NCI-H2029 (cell line): ENCODE data around the gene STARD3.
"Not testable (repeated sequence)": the region's sequence is repeated elsewhere in the genome, so short reads cannot be mapped to it uniquely, and the experiment has no call there.

Experiments
- DNase-seq: peaks from one replicate; lab custom pipeline; 2025; lab: John Stamatoyannopoulos, UW

The STARD3 gene

GRCh38 chr17:39636927-39637736, at the start of gene STARD3:
Gene STARD3 (plus strand): TSS chr17:39637144. CDS start chr17:39653532, 16,388 bp downstream.
- DNase-seq = peak; percentile 78

- not testable (repeated sequence) for DNase-seq
Observed at GRCh38 chr17:39590180-39590579, 46.8 kb upstream of the STARD3 start.

GRCh38 chr17:39591958-39592954, 44.7 kb upstream of the STARD3 start:
- DNase-seq = no peak

- DNase-seq = no peak
Observed at GRCh38 chr17:39593371-39593770, 43.6 kb upstream of the STARD3 start.

GRCh38 chr17:39595294-39595693, 41.6 kb upstream of the STARD3 start:
- no peak for DNase-seq

- no peak for DNase-seq
Observed at GRCh38 chr17:39595928-39596510, 40.9 kb upstream of the STARD3 start.

- DNase-seq = no peak
Observed at GRCh38 chr17:39596543-39597267, 40.2 kb upstream of the STARD3 start.

GRCh38 chr17:39597372-39598046, 39.4 kb upstream of the STARD3 start:
- no peak for DNase-seq

- no peak for DNase-seq
Observed at GRCh38 chr17:39598047-39598481, 38.9 kb upstream of the STARD3 start.

- no peak for DNase-seq
Observed at GRCh38 chr17:39598630-39599003, 38.3 kb upstream of the STARD3 start.

GRCh38 chr17:39599004-39599664, 37.8 kb upstream of the STARD3 start:
- no peak for DNase-seq

- DNase-seq = no peak
Observed at GRCh38 chr17:39599665-39600231, 37.2 kb upstream of the STARD3 start.

GRCh38 chr17:39600288-39600996, 36.5 kb upstream of the STARD3 start:
- no peak for DNase-seq

- no peak for DNase-seq
Observed at GRCh38 chr17:39600997-39601597, 35.8 kb upstream of the STARD3 start.

- DNase-seq = no peak
Observed at GRCh38 chr17:39601758-39602532, 35.0 kb upstream of the STARD3 start.

- DNase-seq = no peak
Observed at GRCh38 chr17:39602533-39603303, 34.2 kb upstream of the STARD3 start.

- no peak for DNase-seq
Observed at GRCh38 chr17:39603304-39604016, 33.5 kb upstream of the STARD3 start.
